T-helper 2 cell treated with Interferon-gamma antibody and Interleukin-4, amounts not matched to agents 5 μg/mL and 100 μg/mL, for 36 hours (primary cell): ENCODE results near the gene SPINK9.

Experiments
- DNase-seq: peaks from one replicate; pipeline ENCODE4 v3.0.0; 2021; ENCODE audit warnings: low spot score
- H3K27ac Mint-ChIP-seq: one replicate; pipeline ENCODE4 v1.8.0; 2021; ENCODE audit warnings: mild to moderate bottlenecking, mixed read lengths
- H3K27me3 Mint-ChIP-seq: one replicate; pipeline ENCODE4 v1.8.0; 2021; ENCODE audit warnings: low read depth, mixed read lengths
- H3K36me3 Mint-ChIP-seq: one replicate; pipeline ENCODE4 v1.8.0; 2021; ENCODE audit warnings: low read depth, mixed read lengths
- H3K4me1 Mint-ChIP-seq: one replicate; pipeline ENCODE4 v1.8.0; 2021; ENCODE audit warnings: low read depth, mixed read lengths
- H3K4me3 Mint-ChIP-seq: one replicate; pipeline ENCODE4 v1.8.0; 2022; ENCODE audit warnings: mild to moderate bottlenecking, moderate library complexity, mixed read lengths
- H3K9me3 Mint-ChIP-seq: one replicate; pipeline ENCODE4 v1.8.0; 2021; ENCODE audit warnings: mixed read lengths

SPINK9 gene

GRCh38 chr5:148381906-148382305 is 46.5 kb downstream of the SPINK9 start:
- no peaks in the 10 kb centered on the region for H3K27me3 Mint-ChIP-seq
- H3K9me3 Mint-ChIP-seq = peaks cover 16% of the 10 kb centered on the region
- H3K27ac Mint-ChIP-seq = no peak overlapping the region
- H3K36me3 Mint-ChIP-seq = peaks cover 15% of the 10 kb centered on the region
- H3K4me1 Mint-ChIP-seq = peaks cover 41% of the 10 kb centered on the region
- H3K4me3 Mint-ChIP-seq = no peak overlapping the region
- no peak for DNase-seq

- Mint-ChIP-seq H3K27ac (peak overlapping the region; percentile 91), H3K4me3 (peak overlapping the region; percentile 94), H3K27me3 (no peaks in the 10 kb centered on the region), H3K36me3 (peaks cover 20% of the 10 kb centered on the region), H3K4me1 (peaks cover 46% of the 10 kb centered on the region), H3K9me3 (peaks cover 12% of the 10 kb centered on the region)
- no peak for DNase-seq
Measured at GRCh38 chr5:148382961-148383360, 47.6 kb downstream of the SPINK9 start.

GRCh38 chr5:148383564-148384379 is 48.4 kb downstream of the SPINK9 start, which contains the start of gene FBXO38:
FBXO38 (plus strand) TSS chr5:148383958; CDS start chr5:148394777, 10,819 bp downstream.
- Mint-ChIP-seq H3K4me1 (peaks cover 51% of the 10 kb centered on the region), H3K9me3 (peaks cover 4% of the 10 kb centered on the region), H3K27me3 (no peaks in the 10 kb centered on the region), H3K36me3 (peaks cover 18% of the 10 kb centered on the region), H3K4me3 (peak within 1 kb of the TSS; percentile 94), H3K27ac (peak within 1 kb of the TSS; percentile 91)
- DNase-seq = peak; percentile 95

- peak; percentile 29 for DNase-seq
- Mint-ChIP-seq H3K27ac (peak overlapping the region; percentile 91), H3K4me3 (peak overlapping the region; percentile 94), H3K27me3 (no peaks in the 10 kb centered on the region), H3K36me3 (peaks cover 17% of the 10 kb centered on the region), H3K4me1 (peaks cover 50% of the 10 kb centered on the region), H3K9me3 (peaks cover 3% of the 10 kb centered on the region)
Measured at GRCh38 chr5:148384380-148384737, 49.0 kb downstream of the SPINK9 start.

GRCh38 chr5:148385094-148385493 is 49.7 kb downstream of the SPINK9 start:
- Mint-ChIP-seq H3K27me3 (no peaks in the 10 kb centered on the region), H3K9me3 (no peaks in the 10 kb centered on the region), H3K27ac (peak overlapping the region; percentile 91), H3K4me3 (peak overlapping the region; percentile 94), H3K36me3 (peaks cover 14% of the 10 kb centered on the region), H3K4me1 (peaks cover 43% of the 10 kb centered on the region)
- no peak for DNase-seq

GRCh38 chr5:148386041-148386440 is 50.7 kb downstream of the SPINK9 start:
- Mint-ChIP-seq H3K27ac (peak overlapping the region; percentile 56), H3K4me1 (peaks cover 48% of the 10 kb centered on the region), H3K9me3 (no peaks in the 10 kb centered on the region), H3K4me3 (peak overlapping the region; percentile 94), H3K27me3 (no peaks in the 10 kb centered on the region), H3K36me3 (peaks cover 16% of the 10 kb centered on the region)
- DNase-seq = no peak

- DNase-seq = no peak
- Mint-ChIP-seq H3K27ac (peak overlapping the region; percentile 60), H3K4me1 (peaks cover 52% of the 10 kb centered on the region), H3K36me3 (peaks cover 18% of the 10 kb centered on the region), H3K4me3 (peak overlapping the region; percentile 57), H3K9me3 (no peaks in the 10 kb centered on the region), H3K27me3 (no peaks in the 10 kb centered on the region)
Measured at GRCh38 chr5:148387325-148387724, 52.0 kb downstream of the SPINK9 start.

- no peak for DNase-seq
- Mint-ChIP-seq H3K9me3 (no peaks in the 10 kb centered on the region), H3K36me3 (peaks cover 18% of the 10 kb centered on the region), H3K27ac (peak overlapping the region; percentile 67), H3K4me3 (peak overlapping the region; percentile 24), H3K4me1 (peaks cover 50% of the 10 kb centered on the region), H3K27me3 (no peaks in the 10 kb centered on the region)
Measured at GRCh38 chr5:148388696-148389095, 53.3 kb downstream of the SPINK9 start.
